ENCODE data around the gene TBL3.

GRCh38 chr16:2026461-2027023, 54.7 kb downstream of the TBL3 start, which contains the start of gene NHERF2:
- TF ChIP-seq CTCF (IDR thresholded peaks at IDR 0.05; ENCODE audit: low read length) (no peak), EZH2 (optimal IDR thresholded peaks at IDR 0.05; ENCODE audit: low read depth, low read length) (no peak)

Measured in MM.1S (cell line).